ENCODE measurements around the gene PLCL2.

GRCh38 chr3:17069754-17070153, 185.0 kb downstream of the PLCL2 start:
- no peak for TF ChIP-seq CTCF (IDR thresholded peaks at IDR 0.05)
- no peak for TF ChIP-seq POLR2A (IDR thresholded peaks at IDR 0.05)

Measured in body of pancreas (tissue), 4 donors.